Smooth muscle cell (in vitro differentiated cells): ENCODE results near the gene PFDN1. TPM values are rescaled to one million over a fixed set of nuclear protein-coding genes. Genes with fewer than 3 reads are reported as not detected.

Experiments
- DNase-seq: peaks from one replicate; lab custom pipeline; 2025; ENCODE audit not compliant: unreplicated experiment; lab: John Stamatoyannopoulos, UW
- H2AFZ ChIP-seq: fragments of 200-600 bp; sonication (generic); 2 replicates; pipeline ENCODE4 v1.6.0; 2016; ENCODE audit warnings: antibody characterized with exemption, low read depth, mild to moderate bottlenecking
- H3F3A ChIP-seq: fragments of 200-600 bp; sonication (generic); 2 replicates; pipeline ENCODE4 v1.6.0; 2017; ENCODE audit warnings: antibody characterized with exemption, low read depth
- H3K27ac ChIP-seq: fragments of 200-600 bp; sonication (generic); 2 replicates; pipeline ENCODE4 v1.5.1; 2016; ENCODE audit warnings: low read depth, mild to moderate bottlenecking
- H3K27me3 ChIP-seq: fragments of 200-600 bp; sonication (generic); 2 replicates; pipeline ENCODE4 v1.6.1; 2016; ENCODE audit warnings: low read depth, mild to moderate bottlenecking
- H3K36me3 ChIP-seq: fragments of 200-600 bp; sonication (generic); 2 replicates; pipeline ENCODE4 v1.5.1; 2016; ENCODE audit warnings: low read depth
- H3K4me1 ChIP-seq: fragments of 200-600 bp; sonication (generic); 2 replicates; pipeline ENCODE4 v1.5.1; 2016; ENCODE audit warnings: low read depth
- H3K4me2 ChIP-seq: fragments of 200-600 bp; sonication (generic); 2 replicates; pipeline ENCODE4 v1.6.0; 2016; ENCODE audit warnings: mild to moderate bottlenecking
- H3K4me3 ChIP-seq: fragments of 200-600 bp; sonication (generic); 2 replicates; pipeline ENCODE4 v1.5.1; 2016; ENCODE audit warnings: mild to moderate bottlenecking
- H3K79me2 ChIP-seq: fragments of 200-600 bp; sonication (generic); 2 replicates; pipeline ENCODE4 v1.6.0; 2016; ENCODE audit warnings: low read depth, mild to moderate bottlenecking
- H3K9ac ChIP-seq: fragments of 200-600 bp; sonication (generic); 2 replicates; pipeline ENCODE4 v1.6.0; 2016; ENCODE audit warnings: low read depth
- H3K9me3 ChIP-seq: fragments of 200-600 bp; sonication (generic); replicated peaks from 2 replicates; pipeline ENCODE4 v1.5.1; 2016; ENCODE audit warnings: low read depth
- H4K20me1 ChIP-seq: fragments of 200-600 bp; sonication (generic); 2 replicates; pipeline ENCODE4 v1.6.0; 2016; ENCODE audit warnings: low read depth
- WGBS: methylation state at CpG from one replicate; pipeline ENCODE4 v1.1.7; 2016; ENCODE audit warnings: low lambda C conversion rate; 5-methylcytosine and 5-hydroxymethylcytosine counted together
- polyA plus RNA-seq: library from polyadenylated mRNA; unstranded; fragments of >200 nt; fragmentation: Nextera tagmentation; extraction: Ambion mirVana; gene quantifications from 2 replicates; pipeline ENCODE4 v1.2.1, GENCODE V29; 2016
- total RNA-seq: library from RNA; depleted of rRNA; stranded (reverse); fragments of >200 nt; gene quantifications from 2 replicates; pipeline ENCODE4 v1.2.3, GENCODE V29; 2014
- TF ChIP-seq, protein P1 (sequence below): fragments of 200-600 bp; sonication (generic); IDR thresholded peaks from 2 replicates; pipeline ENCODE4 v1.5.1; 2017; ENCODE audit warnings: borderline replicate concordance, mild to moderate bottlenecking, antibody characterized with exemption; ENCODE audit not compliant: insufficient read depth, poor library complexity, severe bottlenecking

Gene PFDN1
- total and polyA plus RNA-seq, 2 experiments from 2014 or later: 145 to 154 TPM

DNA sequence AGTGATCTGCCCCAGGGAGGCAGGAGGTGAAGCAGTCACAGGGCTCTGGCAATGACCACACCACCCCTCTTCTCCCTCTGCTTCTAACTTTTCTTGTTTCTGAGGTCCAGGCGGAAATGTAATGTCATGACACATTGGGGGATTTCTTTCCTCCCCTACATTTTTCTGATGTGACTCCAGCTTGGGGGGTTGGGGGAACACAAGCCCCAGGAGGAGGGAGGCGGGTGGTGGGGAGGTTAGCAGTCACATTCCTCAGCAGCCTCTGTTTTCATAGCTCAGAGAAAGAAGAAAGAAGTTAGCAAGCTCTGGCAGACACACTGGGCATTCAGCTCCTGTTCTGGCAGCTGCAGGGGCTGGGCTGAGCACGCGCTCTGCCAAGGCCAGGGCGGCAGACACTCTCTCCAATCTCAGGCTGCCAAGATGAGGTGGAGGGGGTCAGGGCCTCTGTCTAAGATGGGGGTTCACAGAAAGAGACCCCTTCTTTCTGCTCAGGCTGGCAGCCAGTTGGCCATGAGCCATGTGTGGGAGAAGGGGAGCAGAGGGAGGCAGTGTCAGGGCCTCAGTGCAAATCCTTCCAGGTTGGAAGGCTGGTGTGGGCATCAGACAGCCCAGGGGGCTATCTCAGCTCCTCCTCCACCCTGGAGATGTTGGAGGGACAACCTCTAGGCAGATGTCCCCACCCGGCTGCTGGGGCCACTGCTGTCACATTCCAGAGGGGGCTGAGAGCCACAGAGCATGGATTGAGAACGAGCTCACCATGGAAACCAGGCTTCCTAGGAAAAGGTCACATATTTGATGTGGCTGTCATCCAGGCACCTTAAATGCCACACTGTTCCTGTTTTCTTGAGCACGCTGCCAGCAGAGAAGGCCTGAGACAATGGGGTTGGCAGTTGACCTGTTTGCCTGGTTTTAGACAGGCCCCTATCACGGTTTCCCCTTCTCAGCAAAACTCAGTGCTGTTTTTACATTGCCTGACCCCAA lies 20.1 kb upstream of the PFDN1 start:
- TF ChIP-seq, protein P1, sequence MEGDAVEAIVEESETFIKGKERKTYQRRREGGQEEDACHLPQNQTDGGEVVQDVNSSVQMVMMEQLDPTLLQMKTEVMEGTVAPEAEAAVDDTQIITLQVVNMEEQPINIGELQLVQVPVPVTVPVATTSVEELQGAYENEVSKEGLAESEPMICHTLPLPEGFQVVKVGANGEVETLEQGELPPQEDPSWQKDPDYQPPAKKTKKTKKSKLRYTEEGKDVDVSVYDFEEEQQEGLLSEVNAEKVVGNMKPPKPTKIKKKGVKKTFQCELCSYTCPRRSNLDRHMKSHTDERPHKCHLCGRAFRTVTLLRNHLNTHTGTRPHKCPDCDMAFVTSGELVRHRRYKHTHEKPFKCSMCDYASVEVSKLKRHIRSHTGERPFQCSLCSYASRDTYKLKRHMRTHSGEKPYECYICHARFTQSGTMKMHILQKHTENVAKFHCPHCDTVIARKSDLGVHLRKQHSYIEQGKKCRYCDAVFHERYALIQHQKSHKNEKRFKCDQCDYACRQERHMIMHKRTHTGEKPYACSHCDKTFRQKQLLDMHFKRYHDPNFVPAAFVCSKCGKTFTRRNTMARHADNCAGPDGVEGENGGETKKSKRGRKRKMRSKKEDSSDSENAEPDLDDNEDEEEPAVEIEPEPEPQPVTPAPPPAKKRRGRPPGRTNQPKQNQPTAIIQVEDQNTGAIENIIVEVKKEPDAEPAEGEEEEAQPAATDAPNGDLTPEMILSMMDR: no peak

DNA sequence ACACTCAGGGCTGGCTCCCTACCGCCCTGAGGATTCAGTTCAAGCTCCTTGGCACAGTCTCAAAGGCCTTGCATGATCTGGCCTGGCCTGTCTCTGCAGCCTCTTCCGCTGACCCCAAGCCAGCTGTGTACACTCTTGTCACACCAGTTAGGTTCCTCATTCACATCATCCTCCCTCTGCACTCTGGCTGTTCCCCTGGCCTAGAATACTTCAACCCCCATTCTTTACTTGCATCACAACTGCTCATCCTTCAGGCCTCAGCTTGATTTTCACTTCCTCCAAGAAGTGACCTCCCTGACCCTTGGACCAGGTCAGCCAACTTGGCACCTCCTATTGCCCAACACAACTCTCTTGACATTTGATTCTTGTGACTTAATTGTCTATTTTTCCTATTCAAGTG lies 18.9 kb upstream of the PFDN1 start:
- no peak overlapping the region for H3K9ac ChIP-seq
- no peaks in the 10 kb centered on the region for H3K36me3 ChIP-seq
- H3K9me3 ChIP-seq: no peaks in the 10 kb centered on the region
- no peaks in the 10 kb centered on the region for H3F3A ChIP-seq
- 94% methylated on average over 2 of the region's 2 CpGs for whole genome bisulfite sequencing
- TF ChIP-seq, protein P1: no peak
- no peaks in the 10 kb centered on the region for H4K20me1 ChIP-seq
- no peak overlapping the region for H2AFZ ChIP-seq
- no peaks in the 10 kb centered on the region for H3K79me2 ChIP-seq
- H3K27ac ChIP-seq: peak overlapping the region; percentile 96
- no peak for DNase-seq
- peaks cover 15% of the 10 kb centered on the region for H3K4me1 ChIP-seq
- H3K4me3 ChIP-seq: no peak overlapping the region
- H3K4me2 ChIP-seq: no peak overlapping the region
- no peaks in the 10 kb centered on the region for H3K27me3 ChIP-seq

More for the DNA sequence above, 20.1 kb upstream of the PFDN1 start:
- H3K79me2 ChIP-seq: no peaks in the 10 kb centered on the region
- H3K36me3 ChIP-seq: no peaks in the 10 kb centered on the region
- no peaks in the 10 kb centered on the region for H3K9me3 ChIP-seq
- H2AFZ ChIP-seq: no peak overlapping the region
- DNase-seq: no peak
- H3K9ac ChIP-seq: peak overlapping the region; percentile 83
- H3K4me1 ChIP-seq: peaks cover 20% of the 10 kb centered on the region
- peak overlapping the region; percentile 96 for H3K27ac ChIP-seq
- H4K20me1 ChIP-seq: no peaks in the 10 kb centered on the region
- peak overlapping the region; percentile 66 for H3K4me2 ChIP-seq
- no peaks in the 10 kb centered on the region for H3K27me3 ChIP-seq
- peaks cover 1% of the 10 kb centered on the region for H3F3A ChIP-seq
- no peak overlapping the region for H3K4me3 ChIP-seq
- WGBS: 32% methylated on average over 9 of the region's 9 CpGs

DNA sequence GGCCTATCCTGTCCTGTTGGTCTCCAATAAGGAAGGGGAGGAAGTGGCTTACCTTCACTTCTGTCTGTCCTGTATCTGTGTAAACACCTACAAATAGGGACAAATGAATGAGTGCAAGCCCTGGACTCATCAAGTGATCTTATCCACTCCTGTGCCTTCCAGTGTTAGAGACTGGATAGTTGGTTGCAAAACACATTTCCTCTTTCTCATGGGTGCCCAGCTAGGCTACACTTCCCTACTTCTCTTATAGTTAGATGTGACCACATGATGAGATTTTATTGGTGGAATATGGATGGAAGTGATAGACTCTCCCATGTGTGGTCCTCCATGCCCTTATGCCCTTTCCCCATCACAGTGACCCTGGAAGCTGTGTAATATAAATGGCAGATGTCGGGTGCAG lies 16.9 kb upstream of the PFDN1 start:
- Histone ChIP-seq H3K27me3 (no peaks in the 10 kb centered on the region), H3K4me2 (no peak overlapping the region), H2AFZ (no peak overlapping the region), H3K79me2 (no peaks in the 10 kb centered on the region), H3K4me1 (peaks cover 15% of the 10 kb centered on the region), H3K4me3 (no peak overlapping the region), H3K9me3 (no peaks in the 10 kb centered on the region), H4K20me1 (no peaks in the 10 kb centered on the region), H3K27ac (no peak overlapping the region), H3F3A (no peaks in the 10 kb centered on the region), H3K9ac (no peak overlapping the region), H3K36me3 (no peaks in the 10 kb centered on the region)
- TF ChIP-seq, protein P1: no peak
- no peak for DNase-seq
- WGBS: 100% methylated on average over 1 of the region's 1 CpG
